GM21576 (cell line): ENCODE results near the gene VAV3.

Experiments used
- ATAC-seq: cut with Tn5 transposase; IDR thresholded peaks from one replicate; pipeline ENCODE4 v1.9.1; 2021; ENCODE audit warnings: mild to moderate bottlenecking, moderate library complexity; ENCODE audit not compliant: unreplicated experiment

The VAV3 gene

DNA sequence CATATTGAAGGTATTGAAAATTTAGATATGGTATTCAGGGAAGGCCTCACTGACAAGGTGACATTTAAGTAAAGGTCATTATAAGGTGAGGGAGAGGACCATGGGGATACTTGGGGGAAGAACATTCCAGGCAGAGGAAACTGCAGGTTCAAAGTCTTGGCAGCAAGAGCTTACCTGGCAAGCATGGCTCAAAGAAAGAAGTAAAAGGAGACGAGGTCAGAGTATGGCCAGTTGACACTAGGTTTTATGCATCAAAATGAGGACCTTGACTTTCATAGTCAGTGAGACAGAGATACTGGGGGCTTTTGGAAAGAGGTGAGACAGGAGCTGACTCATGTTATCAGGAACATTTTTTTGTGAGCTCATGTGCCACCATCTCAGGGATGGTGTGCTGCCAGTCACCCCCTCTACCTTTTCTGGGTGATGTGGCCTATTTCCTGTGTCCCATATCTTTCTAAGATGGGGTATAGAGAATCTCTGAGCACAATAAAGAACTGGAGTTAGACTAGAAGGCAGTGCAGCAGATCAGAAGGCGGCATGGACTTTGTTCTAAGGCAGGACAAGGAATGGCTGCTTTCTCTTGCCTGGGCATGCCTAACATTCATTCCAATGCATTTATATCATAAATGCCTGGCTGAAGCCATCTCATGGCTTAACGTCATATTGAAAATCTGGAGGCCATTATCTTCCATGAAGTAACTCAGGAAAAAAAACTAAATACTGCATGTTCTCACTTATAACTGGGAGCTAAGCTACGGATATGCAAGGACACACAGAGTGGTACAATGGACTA, 417.4 kb downstream of the VAV3 start:
- no peak for ATAC-seq

DNA sequence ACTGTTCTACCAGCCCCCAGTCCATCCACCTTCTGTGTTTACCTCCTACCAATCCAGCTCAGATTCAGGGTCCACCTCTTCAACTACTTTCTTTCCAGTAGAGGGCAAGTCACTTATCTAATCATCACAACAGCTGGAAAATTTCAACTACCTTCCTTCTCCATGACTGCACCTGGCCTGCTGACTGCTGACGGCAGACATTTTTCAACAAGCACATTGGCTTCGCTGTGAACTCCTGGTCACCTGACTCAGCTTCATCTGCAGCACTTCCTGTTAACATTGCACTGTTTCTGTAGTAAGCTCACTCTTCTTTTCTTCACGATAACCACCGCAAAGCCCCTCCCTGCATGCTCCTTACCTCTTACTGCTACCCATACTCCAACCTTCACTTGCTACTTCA, 418.4 kb downstream of the VAV3 start:
- no peak for ATAC-seq

DNA sequence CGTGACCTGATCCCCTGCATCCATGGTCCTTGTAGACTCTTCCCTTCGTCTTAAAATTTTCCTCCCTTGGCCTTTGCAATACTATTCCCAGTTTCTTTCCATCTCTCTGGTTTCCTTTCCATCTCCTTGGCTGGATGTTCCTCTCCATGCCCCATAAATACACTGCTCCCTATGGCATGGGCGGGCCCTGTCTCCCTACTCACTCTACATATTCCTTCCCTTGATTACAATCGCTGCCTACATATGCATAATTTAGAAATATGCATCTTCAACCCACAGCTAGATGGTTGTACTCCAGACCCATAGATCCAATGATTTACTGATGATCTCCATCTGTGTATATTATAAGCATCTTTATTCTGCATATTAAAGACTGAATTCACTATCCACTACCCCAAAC, 419.1 kb downstream of the VAV3 start:
- no peak for ATAC-seq

DNA sequence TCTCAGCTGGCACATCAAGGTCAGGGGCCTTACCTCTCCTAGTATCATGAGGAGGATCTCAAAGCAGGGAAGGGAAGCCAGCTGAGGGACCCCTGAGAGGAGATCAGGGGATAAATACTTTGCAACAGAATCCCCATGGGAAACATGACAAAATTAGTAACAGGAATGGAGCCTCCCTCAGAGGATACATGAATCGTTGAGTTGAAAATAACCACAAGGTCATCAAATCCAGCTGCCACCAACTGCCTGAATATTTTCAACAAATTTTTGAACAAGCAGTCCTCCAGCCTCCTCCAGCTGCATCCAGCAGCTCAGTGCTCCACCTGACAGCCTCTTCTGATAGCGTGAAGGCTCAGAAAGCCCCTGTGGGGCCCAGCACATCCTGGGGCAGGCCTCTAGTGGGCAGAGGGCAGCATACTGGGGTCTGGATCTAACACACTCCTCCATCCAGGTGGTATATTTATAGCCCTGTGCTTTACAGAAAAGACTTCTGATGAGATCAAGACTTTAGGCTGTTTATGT, 419.9 kb downstream of the VAV3 start:
- ATAC-seq = no peak

GRCh38 chr1:107544285-107544684, 420.7 kb downstream of the VAV3 start:
- ATAC-seq = no peak

- ATAC-seq = no peak
These were observed 423.6 kb downstream of the VAV3 start for GRCh38 chr1:107541412-107541811.

DNA sequence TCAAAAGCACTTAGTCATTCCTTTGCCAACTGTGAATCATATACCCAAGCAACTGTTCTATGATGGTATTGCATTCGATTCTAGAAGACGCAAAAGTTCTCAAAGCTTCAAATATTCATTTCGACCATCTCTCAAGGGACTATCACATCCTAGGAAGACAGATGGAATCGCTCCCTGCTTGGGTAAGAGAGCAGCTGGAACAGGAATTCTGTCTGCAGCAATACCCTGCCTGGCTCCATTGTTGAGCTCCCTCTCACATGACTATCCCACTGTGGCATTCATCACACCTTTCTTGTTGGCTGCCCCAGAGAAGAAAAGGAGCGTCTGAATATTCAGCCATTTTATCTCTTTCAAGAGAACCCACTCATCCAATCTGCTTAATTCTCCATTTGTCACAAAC, 426.5 kb downstream of the VAV3 start:
- ATAC-seq = no peak

- ATAC-seq = no peak
These were observed 428.7 kb downstream of the VAV3 start for GRCh38 chr1:107536266-107536665.

DNA sequence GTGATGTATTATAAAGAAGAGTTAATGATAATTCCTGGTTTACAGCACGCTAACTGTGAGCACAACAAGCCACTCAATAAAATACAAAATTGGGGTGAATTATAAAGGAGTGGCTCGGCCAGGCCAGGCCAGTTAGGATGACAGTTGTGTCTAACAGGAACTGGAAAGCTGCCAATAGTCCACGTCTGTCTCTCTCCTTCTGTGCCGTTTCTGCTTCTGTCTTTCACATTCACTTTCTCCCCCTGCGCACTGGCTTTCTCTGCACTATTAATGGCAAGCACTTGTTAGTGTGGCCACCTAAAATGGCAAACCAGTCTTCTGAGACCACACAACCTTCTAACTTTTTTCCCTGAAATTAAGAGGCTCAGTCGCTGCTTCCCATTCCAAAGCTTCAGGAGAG, 429.9 kb downstream of the VAV3 start:
- ATAC-seq = no peak

DNA sequence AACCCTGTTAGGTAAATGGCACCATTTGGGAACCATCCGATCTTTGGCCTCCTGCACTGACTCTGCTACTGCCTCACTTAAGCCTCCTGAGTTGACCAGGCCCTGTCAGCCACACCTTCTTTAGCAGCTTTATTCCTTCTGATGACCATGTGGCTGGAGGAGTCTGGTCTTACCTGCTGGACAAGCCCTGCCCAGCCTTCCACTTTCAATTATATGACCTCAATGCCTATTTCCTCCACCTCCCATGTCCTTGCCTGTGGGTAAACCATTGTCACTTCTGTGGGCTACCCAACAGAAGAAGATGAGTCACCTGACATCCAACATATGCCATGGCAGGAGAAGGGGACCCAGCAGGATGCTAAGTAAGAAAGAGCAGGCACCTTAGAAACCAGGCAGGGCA, 430.3 kb downstream of the VAV3 start:
- no peak for ATAC-seq

DNA sequence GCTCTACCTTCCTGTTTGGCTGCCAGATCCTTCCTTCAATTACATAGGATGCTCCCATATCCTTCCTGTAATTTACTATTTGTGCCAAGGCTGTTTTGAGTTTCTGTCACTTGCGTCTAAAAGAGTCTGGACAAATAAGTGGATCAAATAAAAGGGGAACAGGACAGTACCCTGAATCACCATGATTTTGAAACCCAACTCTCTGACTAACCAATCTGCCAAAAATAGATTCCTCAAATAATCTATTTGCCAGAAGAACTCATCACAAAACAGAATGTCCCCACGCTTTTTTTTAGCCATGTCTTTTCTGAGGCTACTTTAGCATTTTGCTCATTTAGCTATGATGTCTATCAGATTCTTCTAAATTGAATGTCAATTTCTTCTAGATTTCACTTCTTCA, 431.5 kb downstream of the VAV3 start:
- ATAC-seq = no peak

DNA sequence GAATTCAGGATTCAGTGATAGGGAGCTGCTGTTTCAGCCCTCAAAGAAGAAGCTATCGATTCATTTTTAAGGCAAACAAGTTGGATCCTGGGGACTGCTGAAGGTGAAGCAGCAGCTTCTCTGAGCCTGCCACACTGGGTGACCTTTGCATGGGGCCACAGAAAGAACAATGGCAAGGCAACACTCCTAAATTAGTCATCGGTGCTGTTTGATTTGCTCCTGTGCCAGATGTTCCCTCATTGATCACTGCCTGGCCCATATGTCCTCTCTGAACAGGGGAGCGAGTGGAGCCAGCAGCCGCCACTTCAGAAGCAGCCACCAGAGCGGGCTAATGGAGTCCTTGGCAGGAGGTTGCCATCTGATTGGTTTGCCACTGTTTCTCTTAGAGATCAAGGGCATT, 432.7 kb downstream of the VAV3 start:
- no peak for ATAC-seq

- ATAC-seq = no peak
These were observed 433.7 kb downstream of the VAV3 start for GRCh38 chr1:107531065-107531908.

GRCh38 chr1:107530543-107530942, 434.4 kb downstream of the VAV3 start:
- no peak for ATAC-seq

DNA sequence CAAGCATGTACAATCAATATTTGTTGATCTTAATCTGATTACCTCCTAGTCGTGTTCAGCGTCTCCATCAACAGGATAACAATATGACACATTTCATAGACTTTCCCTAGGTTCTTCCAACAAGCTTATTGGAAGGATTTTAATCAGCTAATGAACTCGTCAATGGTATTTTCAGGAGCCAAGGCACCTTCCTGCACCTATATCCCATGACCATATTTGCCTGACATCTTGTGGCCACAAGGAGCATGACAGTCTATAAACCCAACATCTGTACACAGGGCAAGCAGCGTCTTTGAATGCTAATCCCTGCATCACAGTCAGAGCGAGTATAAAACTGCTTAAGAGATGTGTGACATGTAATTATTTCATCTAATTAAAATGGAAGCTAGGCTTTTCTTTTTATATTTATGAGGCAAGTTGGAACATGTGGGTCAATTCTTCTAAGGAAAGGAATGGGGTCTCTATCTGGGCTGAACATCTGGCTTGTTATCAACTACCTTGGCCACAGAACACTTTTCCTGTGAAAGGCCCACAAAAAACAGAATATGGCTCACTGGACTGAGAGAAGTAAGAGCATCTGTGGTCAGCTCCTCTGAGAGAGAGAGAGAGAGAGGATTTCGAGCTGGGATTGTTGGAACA, 435.4 kb downstream of the VAV3 start:
- ATAC-seq = peak; percentile 95

DNA sequence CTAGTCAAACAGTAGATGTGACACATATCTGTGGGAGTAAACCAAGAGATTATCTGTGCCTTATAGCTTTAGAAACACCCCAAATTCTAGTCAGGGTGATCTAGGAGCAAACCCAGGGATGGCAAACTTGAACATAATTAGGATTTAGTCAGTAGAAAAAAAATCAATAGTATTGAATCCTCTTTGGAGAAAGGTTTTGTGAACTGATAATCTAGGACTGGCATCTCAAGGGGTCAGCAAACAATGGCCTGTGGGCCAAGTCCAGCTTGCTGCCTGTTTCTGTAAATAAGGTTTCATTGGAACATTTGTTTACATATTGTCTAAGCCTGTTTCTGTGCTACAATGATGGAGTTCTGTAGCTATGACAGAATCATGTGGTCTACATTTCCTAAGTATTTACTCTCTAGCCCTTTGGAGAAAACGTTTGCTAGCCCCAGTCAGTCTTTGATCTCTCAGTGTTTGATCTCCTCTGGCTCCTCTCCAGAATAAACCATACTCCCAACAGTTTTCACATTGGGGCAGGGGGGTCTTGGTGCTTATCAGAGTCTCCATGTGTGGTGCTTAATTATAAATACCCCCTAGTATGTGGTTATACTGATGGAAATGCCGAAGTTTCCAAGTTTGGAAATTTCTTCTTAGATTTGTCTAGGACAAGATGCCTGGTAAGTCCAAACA, 438.3 kb downstream of the VAV3 start:
- no peak for ATAC-seq

DNA sequence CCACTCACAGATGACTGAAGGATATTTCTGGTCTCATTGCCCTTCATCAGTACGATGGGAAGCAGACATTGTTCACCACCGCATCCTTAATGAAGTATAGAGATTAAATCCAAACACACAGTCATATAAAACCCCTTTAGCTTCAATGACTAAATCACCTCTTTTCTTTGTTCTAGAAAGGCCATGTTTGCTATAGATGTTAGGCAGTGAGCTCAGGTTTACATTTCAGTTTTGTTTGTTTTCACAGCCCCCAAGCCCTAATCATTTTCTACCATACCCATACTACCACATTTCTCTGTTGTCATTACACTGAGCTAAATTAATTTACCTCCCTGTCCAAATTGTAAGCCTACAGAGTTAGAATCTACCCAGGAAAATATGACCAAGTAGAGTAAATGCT, 439.0 kb downstream of the VAV3 start:
- no peak for ATAC-seq

DNA sequence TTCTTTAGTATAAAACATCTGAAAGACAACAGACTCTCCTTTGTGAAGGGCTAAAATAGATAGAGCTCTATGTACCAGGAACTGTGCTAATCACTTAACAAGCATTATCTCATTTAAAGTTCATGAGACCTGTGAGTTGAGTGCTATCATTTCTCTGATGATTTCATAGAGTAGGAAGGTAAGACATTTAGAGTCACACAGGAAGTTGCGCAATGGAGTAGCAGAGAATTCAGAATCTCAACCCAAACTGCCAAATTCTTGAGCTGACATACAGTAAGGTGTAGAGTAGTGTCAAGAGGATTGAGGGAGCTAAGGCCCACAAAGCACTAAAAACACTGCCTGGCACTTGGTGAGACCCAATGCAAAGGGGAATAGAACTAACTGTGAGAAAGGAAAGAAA, 439.8 kb downstream of the VAV3 start:
- ATAC-seq = no peak

DNA sequence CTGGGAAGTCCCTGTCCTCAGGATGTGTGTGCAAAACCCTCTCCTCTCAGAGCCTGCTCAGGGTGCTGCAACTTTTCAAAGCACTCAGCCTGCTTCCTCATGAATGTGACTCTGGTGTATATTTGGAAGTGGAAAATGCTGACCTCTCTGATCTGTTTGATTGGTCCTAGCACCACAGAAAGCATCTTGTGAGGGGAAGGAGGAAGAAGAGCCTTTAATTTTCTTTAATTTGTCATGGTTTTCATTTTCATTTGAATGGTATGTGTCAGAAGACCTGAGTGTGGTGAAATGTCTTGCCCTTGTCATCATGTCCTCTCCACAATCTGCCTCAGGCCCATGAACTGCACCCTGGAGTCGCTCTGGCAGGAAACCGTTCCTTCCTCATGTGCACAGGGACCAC, 440.7 kb downstream of the VAV3 start:
- no peak for ATAC-seq

DNA sequence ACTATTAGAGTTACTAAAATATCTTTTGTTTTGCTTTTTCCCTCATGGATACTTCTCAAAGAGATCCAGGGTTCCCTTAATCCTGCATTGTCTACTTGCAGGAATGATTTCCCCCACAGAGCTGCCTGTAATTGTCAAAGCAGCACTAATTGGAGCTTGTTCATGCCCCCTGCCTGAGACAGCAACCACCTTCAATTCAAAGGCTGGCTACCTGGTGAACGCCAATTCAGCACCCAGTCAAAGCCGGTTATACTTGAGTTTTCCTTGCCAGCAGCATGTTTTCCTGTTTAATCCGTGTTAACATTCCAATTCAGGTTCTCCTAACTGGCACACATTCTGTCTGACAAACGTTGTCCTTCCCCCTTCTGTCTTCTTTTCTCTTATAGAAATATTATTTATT, 441.2 kb downstream of the VAV3 start:
- no peak for ATAC-seq

- no peak for ATAC-seq
These were observed 441.9 kb downstream of the VAV3 start for GRCh38 chr1:107523061-107523460.
